SU-DHL-6 (cell line): ENCODE data around the gene KL.

Experiments used
- CTCF ChIP-seq: fragments of 200-600 bp; sonication (generic); IDR thresholded peaks from one replicate; pipeline ENCODE4 v1.5.1; 2017; ENCODE audit warnings: antibody characterized with exemption, mild to moderate bottlenecking, low read length, moderate library complexity; ENCODE audit not compliant: insufficient read depth, poor library complexity, severe bottlenecking
- EZH2phosphoT487 ChIP-seq: fragments of 200-600 bp; sonication (generic), shearing (Covaris generic); conservative IDR thresholded peaks from 2 replicates; pipeline ENCODE4 v1.6.1; 2018; ENCODE audit warnings: mild to moderate bottlenecking, antibody characterized with exemption, low read length, moderate library complexity, mixed read lengths

GRCh38 chr13:32989942-32990341, 26.3 kb upstream of the KL start:
- TF ChIP-seq EZH2phosphoT487: no peak
- TF ChIP-seq CTCF: no peak
